Choroid plexus epithelial cell (primary cell): ENCODE data around the gene TCAF1.

Experiments used
- DNase-seq: peaks from one replicate; pipeline ENCODE4 v3.0.0-alpha.2; 2010; ENCODE audit warnings: low read depth
- H3K4me3 ChIP-seq: 2 replicates; pipeline ENCODE4 v1.5.1; 2011; ENCODE audit warnings: low read depth, mild to moderate bottlenecking, control low read depth, low read length, moderate library complexity
- CTCF ChIP-seq: conservative IDR thresholded peaks from 2 replicates; pipeline ENCODE4 v1.5.1; 2011; ENCODE audit warnings: low read depth, mild to moderate bottlenecking, control low read depth, inconsistent platforms, low read length, moderate library complexity

The TCAF1 gene

DNA sequence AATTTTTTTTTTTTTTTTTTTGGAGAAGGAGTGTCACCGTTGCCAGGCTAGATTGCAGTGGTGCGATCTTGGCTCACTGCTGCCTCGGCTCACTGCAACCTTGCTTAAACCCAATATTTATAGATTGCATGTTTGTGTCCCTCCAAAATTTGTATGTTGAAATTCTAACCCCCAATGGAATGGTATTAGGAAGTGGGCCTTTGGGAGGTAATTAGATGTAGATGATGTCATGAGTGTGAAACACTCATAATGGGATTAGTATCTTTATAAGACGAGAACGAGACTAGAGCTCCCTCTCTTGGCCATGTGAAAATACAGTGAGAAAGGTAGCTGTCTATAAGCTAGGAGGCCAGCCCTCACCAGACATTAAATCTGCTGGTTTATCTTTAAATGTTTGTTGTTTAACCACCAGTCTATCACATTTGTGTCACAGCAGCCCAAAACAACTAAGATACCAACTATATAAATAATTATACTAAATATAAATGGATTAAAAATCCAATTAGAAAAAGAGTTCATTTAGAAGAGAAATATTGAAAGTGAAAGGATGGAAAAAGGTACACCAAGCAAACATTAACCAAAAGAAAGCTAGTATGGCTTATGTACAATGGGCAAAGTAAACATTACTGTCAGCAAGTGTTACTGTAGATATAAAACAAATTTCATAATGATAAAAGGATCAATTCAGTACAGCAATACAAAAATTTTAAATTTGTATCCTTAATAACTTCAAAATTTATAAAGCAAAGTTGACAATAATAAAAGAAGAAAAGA, 9.3 kb downstream of the TCAF1 start:
- peak; percentile 72 for DNase-seq
- TF ChIP-seq CTCF, result peak; percentile 58
- no peak overlapping the region for H3K4me3 ChIP-seq

- DNase-seq, result no peak
Measured at GRCh38 chr7:143891457-143891856, 10.5 kb downstream of the TCAF1 start.

DNA sequence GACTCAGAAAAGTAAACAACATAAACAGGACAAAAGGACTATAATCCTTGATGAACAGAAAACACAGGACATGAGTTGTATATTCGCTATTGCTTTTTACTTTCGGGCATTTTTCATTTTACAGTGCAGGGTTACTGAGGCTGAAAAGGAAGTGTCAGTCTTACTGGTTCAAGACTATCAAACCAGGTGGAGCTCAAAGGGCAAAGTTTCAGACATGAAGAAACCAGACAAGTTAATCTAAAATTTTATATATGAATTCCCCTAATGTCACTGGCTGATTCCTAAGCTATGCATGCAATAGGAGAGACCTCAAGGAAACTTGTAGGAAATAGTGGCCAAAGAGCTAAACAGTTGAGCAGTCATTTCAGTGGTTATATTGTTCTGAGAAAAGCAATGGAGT, 11.4 kb downstream of the TCAF1 start:
- no peak for DNase-seq
- TF ChIP-seq CTCF, result no peak
- H3K4me3 ChIP-seq, result no peak overlapping the region

More at GRCh38 chr7:143891457-143891856, 10.5 kb downstream of the TCAF1 start:
- no peak overlapping the region for H3K4me3 ChIP-seq
- TF ChIP-seq CTCF, result no peak

DNA sequence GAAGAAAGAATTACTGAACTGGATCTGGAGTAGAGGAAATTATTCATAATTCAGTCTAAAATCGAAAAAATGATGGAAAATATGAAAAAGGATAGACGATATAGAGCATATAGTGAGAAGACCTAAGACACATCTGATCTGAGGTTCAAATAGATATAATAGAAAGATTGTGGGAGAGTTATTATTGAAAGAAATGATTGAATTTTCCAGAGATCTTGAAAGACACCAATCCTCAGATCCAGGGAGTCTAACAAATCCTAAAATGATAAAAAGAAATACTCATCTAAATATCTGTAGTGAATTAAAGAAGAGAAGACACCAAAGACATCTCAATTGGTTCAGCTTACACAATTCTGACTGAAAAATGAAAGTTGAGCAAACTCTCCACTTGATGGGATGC, 12.9 kb downstream of the TCAF1 start:
- H3K4me3 ChIP-seq, result no peak overlapping the region
- no peak for DNase-seq
- no peak for TF ChIP-seq CTCF

DNA sequence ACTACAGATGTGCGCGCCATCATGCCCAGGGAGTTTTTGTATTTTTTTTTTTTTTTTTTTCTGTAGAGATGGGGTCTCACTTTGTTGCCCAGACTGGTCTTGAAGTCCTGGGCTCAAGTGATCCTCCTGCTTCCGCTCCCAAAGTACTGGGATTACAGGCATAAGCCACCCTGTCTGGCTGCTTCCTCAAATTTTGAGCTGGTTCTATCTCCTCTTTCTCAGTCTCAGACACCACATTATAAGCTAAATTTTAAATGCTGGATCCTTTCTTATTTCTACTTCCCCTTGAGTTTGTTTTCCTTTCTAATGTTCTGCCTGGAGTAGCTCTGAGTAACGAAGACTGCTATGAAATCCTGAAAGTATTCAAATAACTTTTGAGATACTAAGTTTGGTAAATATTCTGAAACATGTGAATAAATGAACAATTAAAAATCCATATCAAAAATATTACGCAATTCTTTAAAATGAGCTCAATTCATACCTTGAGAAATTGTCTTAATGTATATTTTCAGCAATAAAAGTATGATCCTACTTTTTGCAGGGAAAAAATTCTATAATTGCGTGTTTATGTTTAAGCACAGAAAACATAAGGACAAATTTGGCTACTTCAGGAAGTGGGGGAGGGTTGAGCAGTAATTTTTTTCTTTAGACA, 15.0 kb downstream of the TCAF1 start:
- no peak overlapping the region for H3K4me3 ChIP-seq
- TF ChIP-seq CTCF, result no peak
- DNase-seq, result no peak

- no peak for DNase-seq
- TF ChIP-seq CTCF, result no peak
- no peak overlapping the region for H3K4me3 ChIP-seq
Measured at GRCh38 chr7:143885951-143886350, 16.0 kb downstream of the TCAF1 start.
